GM21528 (cell line): ENCODE results near the gene ENTPD7.
"Not testable (repeated sequence)": the region's sequence is repeated elsewhere in the genome, so short reads cannot be mapped to it uniquely, and the experiment has no call there.

ENCODE experiments used
- ATAC-seq: cut with Tn5 transposase; IDR thresholded peaks from one replicate; pipeline ENCODE4 v1.9.1; 2021; ENCODE audit warnings: mild to moderate bottlenecking, moderate library complexity; ENCODE audit not compliant: unreplicated experiment, low FRiP score

Gene ENTPD7

GRCh38 chr10:99742254-99742653, 82.9 kb downstream of the ENTPD7 start:
- no peak for ATAC-seq

GRCh38 chr10:99742701-99743100, 83.4 kb downstream of the ENTPD7 start:
- no peak for ATAC-seq

GRCh38 chr10:99743841-99744240, 84.5 kb downstream of the ENTPD7 start:
- ATAC-seq: no peak

- ATAC-seq: not testable (repeated sequence)
Observed at GRCh38 chr10:99746166-99746565, 86.9 kb downstream of the ENTPD7 start.

- no peak for ATAC-seq
Observed at GRCh38 chr10:99748823-99749451, 89.6 kb downstream of the ENTPD7 start.

- no peak for ATAC-seq
Observed at GRCh38 chr10:99750641-99751040, 91.3 kb downstream of the ENTPD7 start.

- ATAC-seq: no peak
Observed at GRCh38 chr10:99754670-99755069, 95.4 kb downstream of the ENTPD7 start.
